ENCODE data around the gene DTNBP1. TPM values are rescaled to one million over a fixed set of nuclear protein-coding genes. Genes with fewer than 3 reads are reported as not detected.

DTNBP1 gene
- total and polyA plus RNA-seq, 2 of the 8 experiments (the other 6 are each of a cell fraction or from before 2014, with no cell fraction given): 13.5 to 22.1 TPM

DNA sequence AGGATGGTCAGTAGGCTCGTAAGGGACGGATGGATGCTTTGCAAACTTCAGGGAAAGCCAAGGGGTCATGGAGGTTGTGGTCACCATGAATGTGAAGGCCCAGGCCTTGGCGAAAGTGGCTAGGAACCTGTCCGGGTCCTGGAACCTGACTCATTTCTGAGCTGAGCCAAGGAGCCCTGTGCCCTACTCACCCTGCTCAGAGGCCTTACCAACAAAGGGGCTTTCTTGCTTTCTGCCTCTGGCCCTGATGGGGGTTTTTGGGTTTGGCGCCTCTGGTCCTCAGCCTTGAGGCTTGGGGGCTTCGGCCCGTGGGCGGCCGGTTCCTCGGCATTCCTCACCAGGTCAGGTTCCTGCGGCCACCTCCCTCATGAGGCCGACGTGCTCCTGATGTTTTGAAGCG is 155.1 kb downstream of the DTNBP1 start:
- no peak overlapping the region for H4K5ac ChIP-seq (ENCODE audit: insufficient read length, low read depth, low read length)
- FAIRE-seq: no peak
- H3K23ac ChIP-seq (ENCODE audit: insufficient read length): no peak overlapping the region
- H2AFZ ChIP-seq (ENCODE audit: low read length): no peak overlapping the region
- no peaks in the 10 kb centered on the region; the same call in 1 of the 2 replicates for H3K23me2 ChIP-seq (ENCODE audit: low read depth, low read length)
- H4K8ac ChIP-seq (ENCODE audit: extremely low read depth, insufficient read depth, low read length): no peak overlapping the region
- no peak overlapping the region for H2BK120ac ChIP-seq (replicated peaks; ENCODE audit: low read depth, low read length)
- H2BK15ac ChIP-seq (ENCODE audit: low read length): no peak overlapping the region
- peaks cover 0 to 13% (median 8%) of the 10 kb centered on the region in 4 experiments; a peak in 6 of 7 replicates for H3K4me1 ChIP-seq (replicated peaks in 1 of 4; ENCODE audit: control insufficient read depth in 3 of 4, insufficient read depth in 4 of 4, low read length in 3 of 4)
- H3K9ac ChIP-seq (replicated peaks in 1 of 4; ENCODE audit: extremely low read depth in 1 of 4, low read depth in 3 of 4, low read length in 3 of 4): no peak overlapping the region
- no peak overlapping the region for H3K4ac ChIP-seq (replicated peaks; ENCODE audit: insufficient read length, low read depth, low read length)
- no peak overlapping the region for H3K4me3 ChIP-seq (ENCODE audit: extremely low read depth in 1 of 4, insufficient read depth in 2 of 4, low read depth in 3 of 4, low read length in 4 of 4)
- peaks cover 0 to 84% of the 10 kb centered on the region in 2 experiments; a peak in 2 of 4 replicates for H3K79me2 ChIP-seq (ENCODE audit: control insufficient read depth in 1 of 2, insufficient read depth in 2 of 2, low read length in 2 of 2)
- H3K27me3 ChIP-seq (replicated peaks in 1 of 4; ENCODE audit: control insufficient read depth in 3 of 4, extremely low read depth in 1 of 4, insufficient read depth in 3 of 4, low read length in 3 of 4): no peaks in the 10 kb centered on the region
- peaks cover 41 to 48% of the 10 kb centered on the region in 2 experiments for H4K20me1 ChIP-seq (replicated peaks in 1 of 2; ENCODE audit: control insufficient read depth in 1 of 2, insufficient read depth in 2 of 2, low read length in 2 of 2)
- no peak overlapping the region for H4K91ac ChIP-seq (replicated peaks; ENCODE audit: insufficient read length, low read length)
- CTCF ChIA-PET (ENCODE audit: partially characterized antibody): interaction anchor here (0.9 kb wide), 1 partner anchor 116 kb away, joined by 3 read pairs; no protein-coding TSS in a partner anchor
- 90% methylated on average over 14 of the region's 14 CpGs; no CpG with 5 or more reads in 1 of the 2 experiments for WGBS, 2 experiments (ENCODE audit: extremely low coverage in 1 of 2, insufficient coverage in 1 of 2, insufficient read length in 1 of 2, insufficient replicate concordance in 2 of 2, low coverage in 1 of 2, low lambda C conversion rate in 2 of 2, missing lambda C conversion rate in 1 of 2)
- TF ChIP-seq CEBPB (IDR thresholded peaks at IDR 0.05; ENCODE audit: low read depth, low read length) (no peak), NRF1 (IDR thresholded peaks at IDR 0.05; ENCODE audit: low read depth, low read length) (no peak), CTBP2 (IDR thresholded peaks at IDR 0.05; ENCODE audit: borderline replicate concordance, insufficient read depth, insufficient read length, low read length) (no peak), ASH2L (IDR thresholded peaks at IDR 0.05; ENCODE audit: low read length) (no peak), NANOG (IDR thresholded peaks at IDR 0.05; ENCODE audit: insufficient read depth, low read depth, low read length, poor library complexity, severe bottlenecking) (no peak), TAF7 (optimal IDR thresholded peaks at IDR 0.05; ENCODE audit: borderline replicate concordance, low read depth, low read length) (no peak)
- TF ChIP-seq, protein P1, sequence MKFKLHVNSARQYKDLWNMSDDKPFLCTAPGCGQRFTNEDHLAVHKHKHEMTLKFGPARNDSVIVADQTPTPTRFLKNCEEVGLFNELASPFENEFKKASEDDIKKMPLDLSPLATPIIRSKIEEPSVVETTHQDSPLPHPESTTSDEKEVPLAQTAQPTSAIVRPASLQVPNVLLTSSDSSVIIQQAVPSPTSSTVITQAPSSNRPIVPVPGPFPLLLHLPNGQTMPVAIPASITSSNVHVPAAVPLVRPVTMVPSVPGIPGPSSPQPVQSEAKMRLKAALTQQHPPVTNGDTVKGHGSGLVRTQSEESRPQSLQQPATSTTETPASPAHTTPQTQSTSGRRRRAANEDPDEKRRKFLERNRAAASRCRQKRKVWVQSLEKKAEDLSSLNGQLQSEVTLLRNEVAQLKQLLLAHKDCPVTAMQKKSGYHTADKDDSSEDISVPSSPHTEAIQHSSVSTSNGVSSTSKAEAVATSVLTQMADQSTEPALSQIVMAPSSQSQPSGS (IDR thresholded peaks at IDR 0.05; ENCODE audit: low read length): no peak
- H3K27ac ChIP-seq (ENCODE audit: low read depth, low read length): no peak overlapping the region
- 0 out of 2 replicates have a peak overlapping the region, but pooled peaks have one; percentile 39 for H2BK12ac ChIP-seq (ENCODE audit: low read depth, low read length)
- H3K79me1 ChIP-seq (ENCODE audit: low read depth, low read length): peaks cover 24% of the 10 kb centered on the region
- H3K36me3 ChIP-seq (ENCODE audit: control insufficient read depth in 2 of 4, insufficient read depth in 4 of 4, low read length in 3 of 4): peaks cover 37 to 99% (median 77%) of the 10 kb centered on the region in 4 experiments
- no peak for DNase-seq (ENCODE audit: low read depth in 1 of 2, low spot score in 2 of 2)
- no peak overlapping the region for H3K18ac ChIP-seq (ENCODE audit: extremely low read depth, low read length)
- no peaks in the 10 kb centered on the region for H3K9me3 ChIP-seq (ENCODE audit: insufficient read depth in 2 of 2, low read depth in 1 of 2, low read length in 1 of 2)
- H3K4me2 ChIP-seq (ENCODE audit: insufficient read depth in 1 of 2, low read depth in 2 of 2, low read length in 2 of 2): no peak overlapping the region
- H3K14ac ChIP-seq (ENCODE audit: insufficient read length): no peak overlapping the region
- H2AK5ac ChIP-seq (ENCODE audit: low read depth, low read length): no peak overlapping the region
- POLR2A ChIA-PET (ENCODE audit: partially characterized antibody): interaction anchor here (0.8 kb wide), 1 partner anchor 11 kb away, joined by 3 read pairs; no protein-coding TSS in a partner anchor
- H3K56ac ChIP-seq (replicated peaks; ENCODE audit: insufficient read length, low read depth, low read length): no peak overlapping the region
- no peak overlapping the region for H2BK20ac ChIP-seq (ENCODE audit: low read length)
- H2BK5ac ChIP-seq (ENCODE audit: low read depth, low read length): peak overlapping the region; percentile 87
